GM19023 (cell line): ENCODE measurements around the gene UNKL.

Experiments
- ATAC-seq: cut with Tn5 transposase; IDR thresholded peaks from one replicate; pipeline ENCODE4 v1.9.1; 2021; ENCODE audit warnings: mild to moderate bottlenecking, moderate library complexity; ENCODE audit not compliant: unreplicated experiment

UNKL gene

DNA sequence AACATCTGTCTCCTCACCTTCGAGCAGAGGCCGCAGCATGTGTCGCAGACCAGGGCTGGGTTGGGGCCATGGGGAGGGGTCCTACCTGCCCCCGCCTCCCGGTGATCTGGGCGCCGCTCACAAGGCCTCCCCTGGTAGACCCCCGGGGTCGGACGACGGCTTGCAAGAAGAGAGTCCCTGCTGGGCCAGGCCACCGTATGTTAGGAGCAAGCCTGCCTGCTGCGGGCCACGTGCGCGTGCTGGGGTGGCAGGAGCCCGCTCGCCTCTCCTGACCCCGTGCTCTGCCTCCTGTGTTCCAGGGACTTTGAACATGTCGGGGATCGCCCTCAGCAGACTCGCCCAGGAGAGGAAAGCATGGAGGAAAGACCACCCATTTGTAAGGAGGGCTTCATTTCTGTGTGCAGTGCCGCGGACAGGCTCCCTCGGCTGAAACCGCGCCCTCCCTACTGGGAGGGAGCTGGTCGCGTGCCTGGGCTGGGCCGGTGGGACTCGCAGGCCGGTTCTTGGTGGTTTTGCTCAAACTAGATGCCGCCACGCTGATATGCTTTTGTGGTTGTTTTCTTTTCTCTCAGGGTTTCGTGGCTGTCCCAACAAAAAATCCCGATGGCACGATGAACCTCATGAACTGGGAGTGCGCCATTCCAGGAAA, 100.7 kb downstream of the UNKL start:
- ATAC-seq = no peak
